H9 (cell line): ENCODE measurements around the gene GRIA1. TPM values are rescaled to one million over a fixed set of nuclear protein-coding genes. Genes with fewer than 3 reads are reported as not detected.

Experiments used
- DNase-seq: peaks from one replicate; pipeline ENCODE4 v3.0.0-alpha.2; 2017
- H2AFZ ChIP-seq: one replicate; pipeline ENCODE4 v1.6.1; 2013; ENCODE audit warnings: mild to moderate bottlenecking, low read length, control low read depth, moderate library complexity
- H2AK5ac ChIP-seq: 2 replicates; pipeline ENCODE4 v1.6.1; 2013; ENCODE audit warnings: low read length, control low read depth, mixed read lengths; ENCODE audit not compliant: insufficient read length
- H2BK120ac ChIP-seq: one replicate; pipeline ENCODE4 v1.6.1; 2013; ENCODE audit warnings: low read depth, mild to moderate bottlenecking, low read length, control low read depth, inconsistent platforms; ENCODE audit not compliant: poor library complexity, severe bottlenecking
- H2BK12ac ChIP-seq: 2 replicates; pipeline ENCODE4 v1.6.1; 2013; ENCODE audit warnings: low read length, control low read depth, mixed read lengths, low read depth; ENCODE audit not compliant: insufficient read length
- H2BK15ac ChIP-seq: 2 replicates; pipeline ENCODE4 v1.6.1; 2013; ENCODE audit warnings: low read depth, low read length, control low read depth
- H2BK20ac ChIP-seq: one replicate; pipeline ENCODE4 v1.6.1; 2013; ENCODE audit warnings: low read depth, mild to moderate bottlenecking, low read length, control low read depth, inconsistent platforms; ENCODE audit not compliant: poor library complexity, severe bottlenecking
- H2BK5ac ChIP-seq: 2 replicates; pipeline ENCODE4 v1.6.1; 2013; ENCODE audit warnings: low read length, control low read depth, mixed read lengths; ENCODE audit not compliant: insufficient read length
- H3K14ac ChIP-seq: 2 replicates; pipeline ENCODE4 v1.6.1; 2013; ENCODE audit warnings: low read length, control low read depth; ENCODE audit not compliant: insufficient read depth
- H3K18ac ChIP-seq: 2 replicates; pipeline ENCODE4 v1.6.1; 2013; ENCODE audit warnings: low read depth, mild to moderate bottlenecking, mixed read lengths, low read length, control low read depth; ENCODE audit not compliant: insufficient read length
- H3K23ac ChIP-seq: 2 replicates; pipeline ENCODE4 v1.6.1; 2013; ENCODE audit warnings: low read length, control low read depth, mixed read lengths, low read depth; ENCODE audit not compliant: insufficient read length
- H3K23me2 ChIP-seq: 2 replicates; pipeline ENCODE4 v1.6.1; 2013; ENCODE audit warnings: low read depth, mild to moderate bottlenecking, mixed read lengths, low read length, control low read depth; ENCODE audit not compliant: insufficient read length, poor library complexity, severe bottlenecking
- H3K27ac ChIP-seq: 2 replicates; pipeline ENCODE4 v1.5.1; 2013; ENCODE audit warnings: low read length, control low read depth, mixed read lengths, low read depth; ENCODE audit not compliant: insufficient read length
- H3K27me3 ChIP-seq: 2 replicates; pipeline ENCODE4 v1.6.1; 2013; ENCODE audit warnings: low read length, control low read depth, inconsistent platforms; ENCODE audit not compliant: insufficient read depth
- H3K4ac ChIP-seq: 2 replicates; pipeline ENCODE4 v1.6.1; 2013; ENCODE audit warnings: low read depth, mild to moderate bottlenecking, control low read depth, inconsistent platforms, low read length, moderate library complexity
- H3K4me1 ChIP-seq: 2 replicates; pipeline ENCODE4 v1.6.1; 2013; ENCODE audit warnings: low read length, control low read depth, inconsistent platforms; ENCODE audit not compliant: insufficient read depth
- H3K4me2 ChIP-seq: 2 replicates; pipeline ENCODE4 v1.6.1; 2013; ENCODE audit warnings: low read length, control low read depth, mixed read lengths; ENCODE audit not compliant: insufficient read length, insufficient read depth
- H3K56ac ChIP-seq: 2 replicates; pipeline ENCODE4 v1.6.1; 2013; ENCODE audit warnings: low read depth, mild to moderate bottlenecking, mixed read lengths, low read length, control low read depth; ENCODE audit not compliant: insufficient read length
- H3K79me1 ChIP-seq: 2 replicates; pipeline ENCODE4 v1.6.1; 2013; ENCODE audit warnings: low read depth, mild to moderate bottlenecking, moderate library complexity, low read length, control low read depth, inconsistent platforms; ENCODE audit not compliant: insufficient read depth, poor library complexity, severe bottlenecking
- H3K79me2 ChIP-seq: 2 replicates; pipeline ENCODE4 v1.6.1; 2013; ENCODE audit warnings: low read length, control low read depth, inconsistent platforms; ENCODE audit not compliant: insufficient read depth
- H3K9ac ChIP-seq: 2 replicates; pipeline ENCODE4 v1.6.1; 2013; ENCODE audit warnings: low read length, control low read depth, mixed read lengths; ENCODE audit not compliant: insufficient read length; ENCODE audit errors: extremely low read depth
- H3K9me3 ChIP-seq: one replicate; pipeline ENCODE4 v1.6.1; 2013; ENCODE audit warnings: low read depth, low read length, inconsistent platforms; ENCODE audit not compliant: control insufficient read depth
- H3T11ph ChIP-seq: one replicate; pipeline ENCODE4 v1.6.1; 2013; ENCODE audit warnings: mild to moderate bottlenecking, low read length, control low read depth, inconsistent platforms
- H4K20me1 ChIP-seq: one replicate; pipeline ENCODE4 v1.6.1; 2013; ENCODE audit not compliant: control insufficient read depth, insufficient read length, insufficient read depth
- H4K5ac ChIP-seq: 2 replicates; pipeline ENCODE4 v1.6.1; 2013; ENCODE audit warnings: low read depth, mild to moderate bottlenecking, mixed read lengths, low read length, control low read depth; ENCODE audit not compliant: insufficient read length
- H4K8ac ChIP-seq: replicated peaks from 2 replicates; pipeline ENCODE4 v1.6.1; 2013; ENCODE audit warnings: low read length, control low read depth, mixed read lengths, low read depth; ENCODE audit not compliant: insufficient read length
- H4K91ac ChIP-seq: 2 replicates; pipeline ENCODE4 v1.6.1; 2013; ENCODE audit warnings: low read depth, mild to moderate bottlenecking, moderate library complexity, mixed read lengths, low read length, control low read depth; ENCODE audit not compliant: insufficient read length
- H3K27ac Mint-ChIP-seq, 3 experiments: 2 replicates in 2 of 3; 3 replicates in 1 of 3; pipeline ENCODE4 v1.8.0; 2020 to 2021; ENCODE audit warnings: mixed read lengths in 3 of 3, mild to moderate bottlenecking in 1 of 3, moderate library complexity in 1 of 3
- H3K27me3 Mint-ChIP-seq: 2 replicates; pipeline ENCODE4 v1.8.0; 2021; ENCODE audit warnings: low read depth, mild to moderate bottlenecking, moderate library complexity, mixed read lengths
- H3K36me3 Mint-ChIP-seq, 3 experiments: 2 replicates in 2 of 3; 3 replicates in 1 of 3; pipeline ENCODE4 v1.8.0; 2020 to 2021; ENCODE audit warnings: low read depth in 3 of 3, mixed read lengths in 3 of 3; ENCODE audit not compliant: insufficient read depth in 1 of 3
- H3K4me1 Mint-ChIP-seq, 2 experiments: 2 replicates each; pipeline ENCODE4 v1.8.0; 2020; ENCODE audit warnings: mixed read lengths in 2 of 2
- H3K4me3 Mint-ChIP-seq, 2 experiments: 2 replicates in 1 of 2; 3 replicates in 1 of 2; pipeline ENCODE4 v1.8.0; 2020 to 2021; ENCODE audit warnings: mild to moderate bottlenecking in 2 of 2, mixed read lengths in 2 of 2, moderate library complexity in 1 of 2
- H3K9me3 Mint-ChIP-seq, 2 experiments: 2 replicates in 1 of 2; 3 replicates in 1 of 2; pipeline ENCODE4 v1.8.0; 2020; ENCODE audit warnings: mild to moderate bottlenecking in 2 of 2, mixed read lengths in 2 of 2, moderate library complexity in 1 of 2
- WGBS: extraction: QIAGEN DNeasy Blood & Tissue Kit; methylation state at CpG from one replicate; pipeline ENCODE4 v1.1.7; 2013; ENCODE audit warnings: missing lambda C conversion rate, low lambda C conversion rate, mixed read lengths; ENCODE audit not compliant: insufficient read length; ENCODE audit errors: extremely low coverage; 5-methylcytosine and 5-hydroxymethylcytosine counted together
- total RNA-seq: library from RNA; stranded (reverse); gene quantifications from 2 replicates; pipeline ENCODE4 v1.2.1, GENCODE V29; 2021
- TF ChIP-seq, protein P1 (sequence below): fragments of 200-600 bp; sonication (generic); conservative IDR thresholded peaks from 3 replicates; pipeline ENCODE4 v1.8.0; 2021; ENCODE audit warnings: antibody characterized with exemption, mild to moderate bottlenecking

Gene GRIA1
- total RNA-seq, 1 experiment from 2014 or later, result 0.52 TPM

DNA sequence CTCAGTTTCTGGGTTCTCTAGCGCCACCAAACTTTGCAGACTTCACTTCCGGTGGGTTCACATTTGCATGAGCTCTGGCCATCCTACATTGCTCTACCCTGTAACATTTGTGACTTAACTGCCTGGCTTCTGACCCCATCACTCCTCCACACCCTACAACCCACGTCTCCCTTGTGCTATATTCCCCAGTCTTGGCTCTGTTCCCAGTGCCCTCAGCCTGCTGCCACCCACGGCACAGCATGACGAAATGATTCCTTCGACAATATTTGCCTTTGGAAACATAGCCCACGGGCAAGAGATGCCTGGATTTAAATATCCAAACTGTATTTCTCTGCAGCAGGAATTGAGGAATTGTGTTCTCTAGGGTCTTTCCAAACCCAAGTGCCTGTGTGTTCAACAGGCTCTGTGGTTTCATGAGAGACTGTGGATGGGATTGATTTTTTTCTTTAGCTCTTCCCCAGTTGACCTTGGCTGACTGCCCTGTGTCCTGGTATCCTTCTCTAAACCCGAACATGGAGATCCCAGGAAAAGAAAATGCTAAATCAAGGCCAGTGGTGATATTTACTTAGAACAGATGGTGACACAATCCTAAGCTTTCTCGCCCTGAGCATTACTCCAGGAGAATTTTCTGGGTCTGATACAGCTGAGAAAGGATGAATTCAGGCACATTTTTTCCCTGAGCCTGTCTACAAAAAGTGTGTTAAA, 44.4 kb upstream of the GRIA1 start:
- H3K27ac Mint-ChIP-seq, result peak overlapping the region in 1 of 3 experiments; percentile 65; a peak in 2 of 7 replicates
- Histone ChIP-seq H3K9me3 (no peaks in the 10 kb centered on the region), H3K18ac (no peak overlapping the region), H4K20me1 (no peaks in the 10 kb centered on the region), H2BK20ac (no peak overlapping the region), H2BK5ac (no peak overlapping the region), H3K4me1 (no peaks in the 10 kb centered on the region), H3K27me3 (no peaks in the 10 kb centered on the region), H2AK5ac (no peak overlapping the region), H3K14ac (no peak overlapping the region), H3K4me2 (no peak overlapping the region), H3K23ac (no peak overlapping the region), H4K5ac (no peak overlapping the region), H3K79me1 (no peaks in the 10 kb centered on the region), H3K23me2 (no peaks in the 10 kb centered on the region), H2BK120ac (no peak overlapping the region), H2AFZ (no peak overlapping the region), H3K56ac (no peak overlapping the region), H3T11ph (no peak overlapping the region), H2BK12ac (no peak overlapping the region), H3K9ac (no peak overlapping the region), H4K91ac (no peak overlapping the region), H3K4ac (no peak overlapping the region), H3K27ac (no peak overlapping the region), H2BK15ac (no peak overlapping the region), H3K79me2 (no peaks in the 10 kb centered on the region), H4K8ac (no peak overlapping the region)
- no peaks in the 10 kb centered on the region for H3K27me3 Mint-ChIP-seq
- H3K36me3 Mint-ChIP-seq, result no peaks in the 10 kb centered on the region
- peaks cover 11 to 20% of the 10 kb centered on the region in 2 experiments for H3K4me1 Mint-ChIP-seq
- no CpG with 5 or more reads among the region's 9 CpGs for WGBS
- H3K4me3 Mint-ChIP-seq, result no peak overlapping the region
- no peak for DNase-seq
- H3K9me3 Mint-ChIP-seq, result peaks cover 0 to 3% of the 10 kb centered on the region in 2 experiments; a peak in 1 of 5 replicates
- TF ChIP-seq, protein P1, sequence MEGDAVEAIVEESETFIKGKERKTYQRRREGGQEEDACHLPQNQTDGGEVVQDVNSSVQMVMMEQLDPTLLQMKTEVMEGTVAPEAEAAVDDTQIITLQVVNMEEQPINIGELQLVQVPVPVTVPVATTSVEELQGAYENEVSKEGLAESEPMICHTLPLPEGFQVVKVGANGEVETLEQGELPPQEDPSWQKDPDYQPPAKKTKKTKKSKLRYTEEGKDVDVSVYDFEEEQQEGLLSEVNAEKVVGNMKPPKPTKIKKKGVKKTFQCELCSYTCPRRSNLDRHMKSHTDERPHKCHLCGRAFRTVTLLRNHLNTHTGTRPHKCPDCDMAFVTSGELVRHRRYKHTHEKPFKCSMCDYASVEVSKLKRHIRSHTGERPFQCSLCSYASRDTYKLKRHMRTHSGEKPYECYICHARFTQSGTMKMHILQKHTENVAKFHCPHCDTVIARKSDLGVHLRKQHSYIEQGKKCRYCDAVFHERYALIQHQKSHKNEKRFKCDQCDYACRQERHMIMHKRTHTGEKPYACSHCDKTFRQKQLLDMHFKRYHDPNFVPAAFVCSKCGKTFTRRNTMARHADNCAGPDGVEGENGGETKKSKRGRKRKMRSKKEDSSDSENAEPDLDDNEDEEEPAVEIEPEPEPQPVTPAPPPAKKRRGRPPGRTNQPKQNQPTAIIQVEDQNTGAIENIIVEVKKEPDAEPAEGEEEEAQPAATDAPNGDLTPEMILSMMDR, result no peak
